Mesendoderm (in vitro differentiated cells): Measurements from ENCODE around the gene SLX1B.
"Not testable (repeated sequence)": the region's sequence is repeated elsewhere in the genome, so short reads cannot be mapped to it uniquely, and the experiment has no call there.

Source experiments
- DNase-seq: peaks from one replicate; pipeline ENCODE4 v3.0.0; 2013
- H2AK5ac ChIP-seq: 2 replicates; pipeline ENCODE4 v1.6.1; 2013; ENCODE audit warnings: low read length, inconsistent platforms
- H2BK120ac ChIP-seq: 2 replicates; pipeline ENCODE4 v1.6.1; 2013; ENCODE audit warnings: low read depth, mild to moderate bottlenecking, low read length, moderate library complexity, mixed read lengths
- H2BK15ac ChIP-seq: replicated peaks from 2 replicates; pipeline ENCODE4 v1.6.1; 2013; ENCODE audit warnings: low read depth, mild to moderate bottlenecking, moderate library complexity
- H2BK5ac ChIP-seq: 2 replicates; pipeline ENCODE4 v1.6.1; 2013; ENCODE audit warnings: low read length, inconsistent platforms
- H3K18ac ChIP-seq: 2 replicates; pipeline ENCODE4 v1.6.1; 2013; ENCODE audit warnings: mild to moderate bottlenecking, low read length, mixed read lengths
- H3K23ac ChIP-seq: one replicate; pipeline ENCODE4 v1.6.1; 2013; ENCODE audit warnings: low read length
- H3K27ac ChIP-seq: 2 replicates; pipeline ENCODE4 v1.5.1; 2013; ENCODE audit warnings: low read depth, mild to moderate bottlenecking, inconsistent platforms, low read length, moderate library complexity
- H3K27me3 ChIP-seq: 2 replicates; pipeline ENCODE4 v1.6.1; 2013; ENCODE audit warnings: low read length, control low read depth, mild to moderate bottlenecking, inconsistent platforms; ENCODE audit not compliant: insufficient read depth, poor library complexity
- H3K36me3 ChIP-seq: 2 replicates; pipeline ENCODE4 v1.6.1; 2013; ENCODE audit warnings: low read length, inconsistent platforms; ENCODE audit not compliant: control insufficient read depth, insufficient read depth
- H3K4ac ChIP-seq: one replicate; pipeline ENCODE4 v1.6.1; 2013; ENCODE audit warnings: low read depth, mild to moderate bottlenecking, low read length, moderate library complexity
- H3K4me1 ChIP-seq: 2 replicates; pipeline ENCODE4 v1.6.1; 2013; ENCODE audit warnings: low read depth, low read length, inconsistent platforms; ENCODE audit not compliant: control insufficient read depth
- H3K4me2 ChIP-seq: 2 replicates; pipeline ENCODE4 v1.6.1; 2013; ENCODE audit warnings: low read length
- H3K4me3 ChIP-seq: 2 replicates; pipeline ENCODE4 v1.5.1; 2013; ENCODE audit warnings: mild to moderate bottlenecking, low read length
- H3K56ac ChIP-seq: one replicate; pipeline ENCODE4 v1.6.1; 2013; ENCODE audit warnings: low read length
- H3K79me1 ChIP-seq: 2 replicates; pipeline ENCODE4 v1.6.1; 2013; ENCODE audit warnings: low read length, inconsistent platforms
- H3K79me2 ChIP-seq: 2 replicates; pipeline ENCODE4 v1.6.1; 2013; ENCODE audit warnings: mild to moderate bottlenecking, low read length; ENCODE audit not compliant: control insufficient read depth, insufficient read depth
- H3K9ac ChIP-seq: 2 replicates; pipeline ENCODE4 v1.6.1; 2013; ENCODE audit warnings: low read length, inconsistent platforms
- H4K5ac ChIP-seq: one replicate; pipeline ENCODE4 v1.6.1; 2013; ENCODE audit warnings: low read length
- H4K8ac ChIP-seq: one replicate; pipeline ENCODE4 v1.6.1; 2013; ENCODE audit warnings: low read depth, mild to moderate bottlenecking, control low read depth, low read length, moderate library complexity
- WGBS: extraction: QIAGEN DNeasy Blood & Tissue Kit; methylation state at CpG from one replicate; pipeline ENCODE4 v1.1.7; 2013; ENCODE audit warnings: low lambda C conversion rate, missing lambda C conversion rate; ENCODE audit not compliant: insufficient coverage; ENCODE audit errors: extremely low coverage; 5-methylcytosine and 5-hydroxymethylcytosine counted together

The SLX1B gene

GRCh38 chr16:29457660-29458059, 3.3 kb downstream of the SLX1B start:
- H3K23ac ChIP-seq, H2BK5ac ChIP-seq, H3K27ac ChIP-seq, H2BK15ac ChIP-seq, H3K18ac ChIP-seq, H3K79me1 ChIP-seq, H3K27me3 ChIP-seq, H3K4me2 ChIP-seq, DNase-seq, H3K4me3 ChIP-seq, H3K4ac ChIP-seq, H4K8ac ChIP-seq, H3K4me1 ChIP-seq, H3K36me3 ChIP-seq, H2AK5ac ChIP-seq, H3K79me2 ChIP-seq, H3K9ac ChIP-seq, H2BK120ac ChIP-seq, H4K5ac ChIP-seq, H3K56ac ChIP-seq: not testable (repeated sequence)
- WGBS: no CpG with 5 or more reads among the region's 2 CpGs

GRCh38 chr16:29459706-29460646, 5.6 kb downstream of the SLX1B start, which contains the start of gene SULT1A4:
TSS of gene SULT1A4 (plus strand) at chr16:29459913. CDS start at chr16:29461386, 1,473 bp downstream.
- not testable (repeated sequence) for H2BK5ac ChIP-seq, H3K36me3 ChIP-seq, H4K5ac ChIP-seq, H3K79me2 ChIP-seq, H4K8ac ChIP-seq, H2AK5ac ChIP-seq, H3K27ac ChIP-seq, H3K27me3 ChIP-seq, H3K9ac ChIP-seq, H3K79me1 ChIP-seq, H3K18ac ChIP-seq, H2BK120ac ChIP-seq, H2BK15ac ChIP-seq, H3K4me1 ChIP-seq, H3K4me2 ChIP-seq, H3K4ac ChIP-seq, H3K4me3 ChIP-seq, H3K56ac ChIP-seq, DNase-seq, H3K23ac ChIP-seq
- WGBS: no CpG with 5 or more reads among the region's 13 CpGs

GRCh38 chr16:29460647-29461030, 6.3 kb downstream of the SLX1B start:
- H2BK5ac ChIP-seq: not testable (repeated sequence)

GRCh38 chr16:29465985-29466824, 11.9 kb downstream of the SLX1B start:
- H3K4me2 ChIP-seq, H2BK5ac ChIP-seq, H3K27ac ChIP-seq, H3K79me1 ChIP-seq, H2AK5ac ChIP-seq, H3K4me1 ChIP-seq, H3K9ac ChIP-seq, H3K56ac ChIP-seq, H3K36me3 ChIP-seq, H3K27me3 ChIP-seq, H4K5ac ChIP-seq, H3K4ac ChIP-seq, DNase-seq, H2BK120ac ChIP-seq, H3K79me2 ChIP-seq, H3K23ac ChIP-seq, H3K4me3 ChIP-seq, H3K18ac ChIP-seq, H2BK15ac ChIP-seq, H4K8ac ChIP-seq: not testable (repeated sequence)
- no CpG with 5 or more reads among the region's 57 CpGs for WGBS

More at GRCh38 chr16:29460647-29461030, 6.3 kb downstream of the SLX1B start:
- WGBS: no CpG with 5 or more reads among the region's 9 CpGs
- not testable (repeated sequence) for H3K9ac ChIP-seq, H3K4me1 ChIP-seq, H3K27ac ChIP-seq, H3K4me2 ChIP-seq, H3K79me1 ChIP-seq, H4K5ac ChIP-seq, H3K18ac ChIP-seq, H3K4ac ChIP-seq, H2AK5ac ChIP-seq, DNase-seq, H3K23ac ChIP-seq, H3K79me2 ChIP-seq, H2BK120ac ChIP-seq, H2BK15ac ChIP-seq, H3K56ac ChIP-seq, H3K4me3 ChIP-seq, H3K36me3 ChIP-seq, H3K27me3 ChIP-seq, H4K8ac ChIP-seq

- H3K27ac ChIP-seq, H2BK15ac ChIP-seq, H3K4me3 ChIP-seq, H3K36me3 ChIP-seq, H2AK5ac ChIP-seq, H2BK5ac ChIP-seq, H3K4me1 ChIP-seq, H3K9ac ChIP-seq, H2BK120ac ChIP-seq, H3K23ac ChIP-seq, H3K4ac ChIP-seq, H3K79me2 ChIP-seq, H3K18ac ChIP-seq, H3K4me2 ChIP-seq, H3K56ac ChIP-seq, H4K5ac ChIP-seq, DNase-seq, H4K8ac ChIP-seq, H3K79me1 ChIP-seq, H3K27me3 ChIP-seq: not testable (repeated sequence)
- WGBS: no CpG with 5 or more reads among the region's 33 CpGs
Observed at GRCh38 chr16:29466904-29467303, 12.6 kb downstream of the SLX1B start.
